ENCODE data around the gene MAEA. TPM values are rescaled to one million over a fixed set of nuclear protein-coding genes. Genes with fewer than 3 reads are reported as not detected.

The MAEA gene
- polyA plus RNA-seq, 1 experiment: 94.4 TPM

DNA sequence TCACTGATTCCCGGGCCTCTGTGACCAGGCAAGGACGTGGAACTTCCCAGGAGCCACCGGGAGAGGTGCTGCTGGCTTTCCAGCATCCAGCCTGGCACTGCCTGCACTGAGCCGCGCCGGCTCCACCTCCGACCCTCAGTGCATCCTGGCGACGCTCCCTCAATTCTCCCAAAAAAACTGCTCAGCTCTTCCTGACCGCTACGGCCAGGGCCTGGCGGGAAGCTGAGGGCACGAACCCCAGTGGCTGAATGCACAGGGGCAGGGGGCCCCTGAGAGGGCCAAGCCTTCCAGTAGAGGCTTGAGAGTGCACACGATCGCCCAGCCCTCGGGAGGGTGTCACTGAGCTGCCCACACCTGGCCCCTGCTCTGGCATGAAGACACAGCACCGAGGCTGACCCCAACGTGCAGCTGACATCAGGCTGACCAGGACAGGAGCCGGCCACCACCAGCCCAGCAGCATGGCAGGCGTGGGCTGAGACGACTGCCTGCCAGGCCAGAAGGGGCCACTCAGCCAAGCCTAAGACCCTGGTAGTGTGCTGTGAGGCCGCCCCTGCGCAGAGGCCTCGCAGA, 47.7 kb upstream of the MAEA start:
- TF ChIP-seq, protein P1, sequence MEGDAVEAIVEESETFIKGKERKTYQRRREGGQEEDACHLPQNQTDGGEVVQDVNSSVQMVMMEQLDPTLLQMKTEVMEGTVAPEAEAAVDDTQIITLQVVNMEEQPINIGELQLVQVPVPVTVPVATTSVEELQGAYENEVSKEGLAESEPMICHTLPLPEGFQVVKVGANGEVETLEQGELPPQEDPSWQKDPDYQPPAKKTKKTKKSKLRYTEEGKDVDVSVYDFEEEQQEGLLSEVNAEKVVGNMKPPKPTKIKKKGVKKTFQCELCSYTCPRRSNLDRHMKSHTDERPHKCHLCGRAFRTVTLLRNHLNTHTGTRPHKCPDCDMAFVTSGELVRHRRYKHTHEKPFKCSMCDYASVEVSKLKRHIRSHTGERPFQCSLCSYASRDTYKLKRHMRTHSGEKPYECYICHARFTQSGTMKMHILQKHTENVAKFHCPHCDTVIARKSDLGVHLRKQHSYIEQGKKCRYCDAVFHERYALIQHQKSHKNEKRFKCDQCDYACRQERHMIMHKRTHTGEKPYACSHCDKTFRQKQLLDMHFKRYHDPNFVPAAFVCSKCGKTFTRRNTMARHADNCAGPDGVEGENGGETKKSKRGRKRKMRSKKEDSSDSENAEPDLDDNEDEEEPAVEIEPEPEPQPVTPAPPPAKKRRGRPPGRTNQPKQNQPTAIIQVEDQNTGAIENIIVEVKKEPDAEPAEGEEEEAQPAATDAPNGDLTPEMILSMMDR (IDR thresholded peaks at IDR 0.05; ENCODE audit: insufficient read depth, low read depth, low read length): no peak
- H3K27me3 ChIP-seq (ENCODE audit: control insufficient read depth, insufficient read depth, low read length): no peaks in the 10 kb centered on the region
- H3K36me3 ChIP-seq (ENCODE audit: control insufficient read depth, insufficient read depth, low read length): peaks cover 19% of the 10 kb centered on the region
- DNase-seq (ENCODE audit: low read depth): no peak
- CTCF ChIA-PET: no interaction called here
- no peak overlapping the region for H3K4me3 ChIP-seq (ENCODE audit: low read depth, low read length)
- POLR2A ChIA-PET: no interaction called here

DNA sequence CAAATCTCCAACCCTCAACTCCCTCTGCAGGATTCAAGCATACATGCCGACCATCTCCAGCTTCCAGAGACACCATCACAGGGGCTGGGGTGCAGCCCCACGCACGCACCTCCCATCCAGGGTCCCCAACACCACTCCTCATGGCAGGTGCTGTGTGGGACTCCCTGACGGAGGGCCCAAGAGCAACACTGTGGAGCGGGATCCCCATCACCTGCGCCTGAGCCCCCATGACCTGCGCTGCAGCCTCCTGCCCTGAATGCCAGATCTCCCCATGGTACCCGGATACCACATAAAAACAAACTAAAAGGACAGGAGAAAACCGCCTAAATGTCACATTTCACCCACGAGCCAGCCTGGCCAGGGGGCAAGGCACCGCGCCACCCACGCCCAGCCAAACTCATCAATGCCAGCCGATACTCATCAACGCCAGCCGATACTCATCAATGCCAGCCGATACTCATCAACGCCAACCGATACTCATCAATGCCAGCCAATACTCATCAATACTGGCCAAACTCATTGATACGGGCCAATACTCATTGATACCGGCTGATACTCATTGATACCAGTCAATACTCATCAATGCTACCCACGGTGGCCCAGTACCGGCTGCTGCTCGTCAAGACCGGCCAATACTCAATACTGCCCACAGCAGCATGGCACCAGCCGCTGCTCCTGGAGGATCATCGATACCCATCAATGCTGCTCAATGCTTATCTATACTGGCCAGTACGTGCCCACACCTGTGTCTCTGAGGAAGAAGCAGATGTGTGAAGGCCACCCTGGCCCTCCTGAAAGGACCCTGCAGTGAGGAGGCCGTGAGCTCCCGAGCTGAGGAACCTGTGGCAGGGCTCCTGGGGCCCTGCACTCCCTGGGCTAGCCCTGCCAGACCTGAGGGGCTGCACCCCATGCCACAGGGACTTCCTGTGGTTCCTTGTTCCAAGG, 46.9 kb upstream of the MAEA start:
- Histone ChIP-seq H3K4me3 (ENCODE audit: low read depth, low read length) (no peak overlapping the region), H3K27me3 (ENCODE audit: control insufficient read depth, insufficient read depth, low read length) (no peaks in the 10 kb centered on the region), H3K36me3 (ENCODE audit: control insufficient read depth, insufficient read depth, low read length) (peaks cover 18% of the 10 kb centered on the region)
- ChIA-PET CTCF (interaction anchor here (0.6 kb wide), 1 partner anchor 113 kb away, joined by 4 read pairs; no protein-coding TSS in a partner anchor), POLR2A (no interaction called here)
- TF ChIP-seq, protein P1 (IDR thresholded peaks at IDR 0.05; ENCODE audit: insufficient read depth, low read depth, low read length): no peak
- DNase-seq (ENCODE audit: low read depth): no peak

DNA sequence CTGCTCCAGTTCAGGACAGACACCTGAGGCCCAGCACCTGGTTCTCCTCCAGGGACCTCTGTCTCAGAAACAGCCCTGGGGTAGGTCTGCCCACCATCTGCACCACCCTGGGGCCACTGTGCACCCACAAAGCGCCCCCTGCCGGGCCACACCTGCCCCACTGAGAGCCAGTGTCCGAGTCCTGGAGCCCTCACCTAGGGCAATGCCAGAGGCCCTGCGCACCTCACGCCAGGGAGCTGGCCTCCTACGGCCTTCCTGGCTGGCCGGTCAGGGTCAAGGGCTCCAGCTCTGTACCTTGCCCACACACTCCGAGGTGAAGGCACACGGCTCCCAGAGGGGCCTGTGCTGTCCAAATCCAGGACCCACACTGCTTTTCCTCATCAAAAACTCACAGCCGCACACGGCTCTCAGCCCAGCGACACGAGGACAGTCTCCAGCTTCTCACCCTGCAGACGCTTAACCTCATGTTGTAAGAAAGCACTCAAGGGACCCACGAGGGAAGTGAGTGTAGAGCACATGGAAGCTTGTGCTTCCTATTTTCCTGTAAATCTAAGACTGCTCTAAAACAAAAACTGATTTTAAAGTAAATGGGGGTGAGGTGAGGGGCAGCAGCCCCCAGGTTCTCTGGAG, 46.1 kb upstream of the MAEA start:
- Histone ChIP-seq H3K36me3 (ENCODE audit: control insufficient read depth, insufficient read depth, low read length) (peaks cover 12% of the 10 kb centered on the region), H3K27me3 (ENCODE audit: control insufficient read depth, insufficient read depth, low read length) (no peaks in the 10 kb centered on the region), H3K4me3 (ENCODE audit: low read depth, low read length) (no peak overlapping the region)
- TF ChIP-seq, protein P1 (IDR thresholded peaks at IDR 0.05; ENCODE audit: insufficient read depth, low read depth, low read length): no peak
- DNase-seq (ENCODE audit: low read depth): no peak
- CTCF ChIA-PET: interaction anchor here (0.6 kb wide), 1 partner anchor 112 kb away, joined by 4 read pairs; no protein-coding TSS in a partner anchor
- POLR2A ChIA-PET: no interaction called here

DNA sequence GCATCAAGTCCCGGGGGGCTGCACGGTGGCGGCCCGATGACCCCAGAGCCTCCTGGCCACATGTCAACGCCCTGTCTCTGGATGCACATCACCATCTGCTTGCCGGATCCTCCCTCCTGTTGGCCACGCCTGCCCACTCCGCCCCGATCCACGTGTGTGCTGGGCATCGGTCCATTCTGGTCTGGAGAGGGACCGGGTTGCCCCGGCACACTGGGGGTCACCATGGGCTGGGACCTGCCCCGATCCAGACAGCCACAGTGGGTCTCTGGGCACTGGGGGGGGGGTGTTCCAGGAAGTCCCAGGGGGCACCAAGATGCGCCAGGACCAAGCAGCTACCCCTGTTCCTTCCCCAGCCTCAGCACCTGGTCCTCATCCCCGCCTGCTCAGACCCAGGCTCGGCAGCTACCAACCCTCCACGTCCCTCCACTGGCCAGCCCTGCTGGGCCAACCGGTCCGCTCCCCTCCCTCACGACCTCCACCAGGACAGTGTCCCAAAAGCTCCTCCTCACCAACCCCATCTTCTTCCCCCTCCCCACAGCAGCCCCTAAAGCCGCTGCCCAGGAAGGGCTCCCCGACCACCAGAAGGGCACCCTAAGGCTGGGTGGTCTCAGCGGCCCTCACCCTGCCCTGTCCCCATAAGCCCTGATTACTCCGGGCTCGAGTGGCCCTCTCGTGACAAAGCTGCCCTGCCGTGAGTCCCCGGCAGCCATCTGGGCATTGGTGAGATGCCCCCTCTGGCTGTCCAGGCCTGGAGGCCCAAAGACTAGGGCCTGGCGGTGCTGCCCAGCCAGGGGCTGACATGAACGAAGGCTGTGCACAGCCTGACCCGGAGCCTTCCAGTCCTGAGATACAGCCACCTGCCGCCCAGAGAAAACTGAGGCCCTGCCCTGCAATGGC, 45.4 kb upstream of the MAEA start:
- POLR2A ChIA-PET: no interaction called here

More for the DNA sequence above, 45.4 kb upstream of the MAEA start:
- Histone ChIP-seq H3K36me3 (ENCODE audit: control insufficient read depth, insufficient read depth, low read length) (peaks cover 12% of the 10 kb centered on the region), H3K4me3 (ENCODE audit: low read depth, low read length) (no peak overlapping the region), H3K27me3 (ENCODE audit: control insufficient read depth, insufficient read depth, low read length) (no peaks in the 10 kb centered on the region)
- no peak for DNase-seq (ENCODE audit: low read depth)
- CTCF ChIA-PET: interaction anchor here (0.7 to 1.8 kb wide), 3 partner anchors 10 to 114 kb away, joined by 3 to 7 read pairs (median 4); no protein-coding TSS in a partner anchor
- TF ChIP-seq, protein P1 (IDR thresholded peaks at IDR 0.05; ENCODE audit: insufficient read depth, low read depth, low read length): no peak

All from BJ (cell line).